Uterus (tissue), 2 donors: Measurements from ENCODE around the gene VWA3B.

Source experiments
- POLR2A ChIP-seq, 2 donors: fragments of 450-650 bp; IDR thresholded peaks; one replicate each; pipeline ENCODE4 v1.6.1; 2016; ENCODE audit warnings: antibody characterized with exemption in 2 of 2, mild to moderate bottlenecking in 1 of 2, moderate library complexity in 1 of 2
- TF ChIP-seq, protein P1 (sequence below), 4 experiments: fragments of 200-600 bp in 2 of 4; fragments of 450-650 bp in 2 of 4; sonication (generic) in 2 of 4; IDR thresholded peaks; one replicate each; pipeline ENCODE4 v1.5.1; 2016 to 2019; ENCODE audit warnings: antibody characterized with exemption in 4 of 4, mild to moderate bottlenecking in 2 of 4, moderate library complexity in 1 of 4

DNA sequence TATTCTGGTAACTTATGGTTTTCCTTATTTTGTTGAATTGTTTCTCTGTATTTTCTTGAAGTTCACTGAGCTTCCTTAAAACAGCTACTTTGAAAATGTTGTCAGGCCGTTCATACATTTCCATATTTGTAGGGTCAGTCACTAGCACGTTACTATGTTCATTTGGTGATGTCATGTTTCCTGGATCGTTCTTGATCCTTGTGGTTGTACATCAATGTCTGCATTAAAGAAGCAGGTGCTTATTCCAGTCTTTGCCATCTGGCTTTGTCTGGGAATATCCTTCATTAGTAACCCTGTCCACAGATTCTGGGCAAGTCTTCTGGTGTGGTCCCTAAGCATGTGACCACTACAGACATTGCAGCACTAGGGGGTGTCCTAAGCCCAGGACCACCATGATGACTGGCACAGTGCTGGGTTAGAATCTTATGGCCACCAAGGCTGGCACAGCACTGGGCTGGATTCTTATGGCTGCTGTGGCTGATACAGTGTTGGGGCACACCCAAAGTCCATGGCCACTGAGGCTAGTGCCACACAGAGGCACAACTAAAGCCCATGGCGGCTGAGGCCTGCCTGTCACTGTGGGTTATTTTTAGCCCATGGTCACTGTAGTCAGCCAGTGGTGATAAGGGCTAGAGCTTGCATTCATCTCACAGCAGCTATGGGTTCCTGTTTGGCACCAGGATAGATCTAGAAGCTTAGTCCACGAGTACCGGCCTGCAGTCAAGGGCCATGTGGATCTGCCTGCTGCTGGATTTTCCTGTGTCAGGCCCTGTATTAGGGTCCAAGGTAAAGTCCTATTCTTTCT, 13.2 kb downstream of the VWA3B start:
- TF ChIP-seq, protein P1, sequence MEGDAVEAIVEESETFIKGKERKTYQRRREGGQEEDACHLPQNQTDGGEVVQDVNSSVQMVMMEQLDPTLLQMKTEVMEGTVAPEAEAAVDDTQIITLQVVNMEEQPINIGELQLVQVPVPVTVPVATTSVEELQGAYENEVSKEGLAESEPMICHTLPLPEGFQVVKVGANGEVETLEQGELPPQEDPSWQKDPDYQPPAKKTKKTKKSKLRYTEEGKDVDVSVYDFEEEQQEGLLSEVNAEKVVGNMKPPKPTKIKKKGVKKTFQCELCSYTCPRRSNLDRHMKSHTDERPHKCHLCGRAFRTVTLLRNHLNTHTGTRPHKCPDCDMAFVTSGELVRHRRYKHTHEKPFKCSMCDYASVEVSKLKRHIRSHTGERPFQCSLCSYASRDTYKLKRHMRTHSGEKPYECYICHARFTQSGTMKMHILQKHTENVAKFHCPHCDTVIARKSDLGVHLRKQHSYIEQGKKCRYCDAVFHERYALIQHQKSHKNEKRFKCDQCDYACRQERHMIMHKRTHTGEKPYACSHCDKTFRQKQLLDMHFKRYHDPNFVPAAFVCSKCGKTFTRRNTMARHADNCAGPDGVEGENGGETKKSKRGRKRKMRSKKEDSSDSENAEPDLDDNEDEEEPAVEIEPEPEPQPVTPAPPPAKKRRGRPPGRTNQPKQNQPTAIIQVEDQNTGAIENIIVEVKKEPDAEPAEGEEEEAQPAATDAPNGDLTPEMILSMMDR (IDR thresholded peaks at IDR 0.05) = no peak
- no peak for TF ChIP-seq POLR2A (IDR thresholded peaks at IDR 0.05)
